Measurements from ENCODE around the gene LRPAP1. TPM values are rescaled to one million over a fixed set of nuclear protein-coding genes. Genes with fewer than 3 reads are reported as not detected.

LRPAP1 gene
- total RNA-seq, 1 experiment from 2014 or later: 90.8 TPM

- no peak overlapping the region for H3K27ac Mint-ChIP-seq
- CTCF ChIA-PET: interaction anchor here (0.8 to 4.3 kb wide), 9 partner anchors 13 to 160 kb away, joined by 3 to 46 read pairs (median 12); no protein-coding TSS in a partner anchor
- TF ChIP-seq, protein P1, sequence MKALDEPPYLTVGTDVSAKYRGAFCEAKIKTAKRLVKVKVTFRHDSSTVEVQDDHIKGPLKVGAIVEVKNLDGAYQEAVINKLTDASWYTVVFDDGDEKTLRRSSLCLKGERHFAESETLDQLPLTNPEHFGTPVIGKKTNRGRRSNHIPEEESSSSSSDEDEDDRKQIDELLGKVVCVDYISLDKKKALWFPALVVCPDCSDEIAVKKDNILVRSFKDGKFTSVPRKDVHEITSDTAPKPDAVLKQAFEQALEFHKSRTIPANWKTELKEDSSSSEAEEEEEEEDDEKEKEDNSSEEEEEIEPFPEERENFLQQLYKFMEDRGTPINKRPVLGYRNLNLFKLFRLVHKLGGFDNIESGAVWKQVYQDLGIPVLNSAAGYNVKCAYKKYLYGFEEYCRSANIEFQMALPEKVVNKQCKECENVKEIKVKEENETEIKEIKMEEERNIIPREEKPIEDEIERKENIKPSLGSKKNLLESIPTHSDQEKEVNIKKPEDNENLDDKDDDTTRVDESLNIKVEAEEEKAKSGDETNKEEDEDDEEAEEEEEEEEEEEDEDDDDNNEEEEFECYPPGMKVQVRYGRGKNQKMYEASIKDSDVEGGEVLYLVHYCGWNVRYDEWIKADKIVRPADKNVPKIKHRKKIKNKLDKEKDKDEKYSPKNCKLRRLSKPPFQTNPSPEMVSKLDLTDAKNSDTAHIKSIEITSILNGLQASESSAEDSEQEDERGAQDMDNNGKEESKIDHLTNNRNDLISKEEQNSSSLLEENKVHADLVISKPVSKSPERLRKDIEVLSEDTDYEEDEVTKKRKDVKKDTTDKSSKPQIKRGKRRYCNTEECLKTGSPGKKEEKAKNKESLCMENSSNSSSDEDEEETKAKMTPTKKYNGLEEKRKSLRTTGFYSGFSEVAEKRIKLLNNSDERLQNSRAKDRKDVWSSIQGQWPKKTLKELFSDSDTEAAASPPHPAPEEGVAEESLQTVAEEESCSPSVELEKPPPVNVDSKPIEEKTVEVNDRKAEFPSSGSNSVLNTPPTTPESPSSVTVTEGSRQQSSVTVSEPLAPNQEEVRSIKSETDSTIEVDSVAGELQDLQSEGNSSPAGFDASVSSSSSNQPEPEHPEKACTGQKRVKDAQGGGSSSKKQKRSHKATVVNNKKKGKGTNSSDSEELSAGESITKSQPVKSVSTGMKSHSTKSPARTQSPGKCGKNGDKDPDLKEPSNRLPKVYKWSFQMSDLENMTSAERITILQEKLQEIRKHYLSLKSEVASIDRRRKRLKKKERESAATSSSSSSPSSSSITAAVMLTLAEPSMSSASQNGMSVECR (CRISPR knock-in tag; IDR thresholded peaks at IDR 0.05; ENCODE audit: borderline replicate concordance): no peak
- TF ChIP-seq FOXP1 (CRISPR knock-in tag; IDR thresholded peaks at IDR 0.05; ENCODE audit: borderline replicate concordance) (no peak), GABPB1 (CRISPR knock-in tag; IDR thresholded peaks at IDR 0.05) (no peak), SOX15 (CRISPR knock-in tag; IDR thresholded peaks at IDR 0.05) (no peak), ZBTB21 (CRISPR knock-in tag; IDR thresholded peaks at IDR 0.05; ENCODE audit: borderline replicate concordance) (no peak), CREB1 (CRISPR knock-in tag; IDR thresholded peaks at IDR 0.05) (no peak), NFYB (CRISPR knock-in tag; conservative IDR thresholded peaks at IDR 0.05; ENCODE audit: low read depth) (no peak), ZNF232 (CRISPR knock-in tag; IDR thresholded peaks at IDR 0.05) (no peak), RELA (CRISPR knock-in tag; IDR thresholded peaks at IDR 0.05; ENCODE audit: borderline replicate concordance) (no peak), FOXP4 (CRISPR knock-in tag; IDR thresholded peaks at IDR 0.05) (no peak), RORB (CRISPR knock-in tag; IDR thresholded peaks at IDR 0.05) (no peak), ZNF396 (CRISPR knock-in tag; IDR thresholded peaks at IDR 0.05; ENCODE audit: borderline replicate concordance) (no peak), HMGA2 (CRISPR knock-in tag; IDR thresholded peaks at IDR 0.05) (no peak), ETV6 (CRISPR knock-in tag; IDR thresholded peaks at IDR 0.05) (no peak), ATF2 (CRISPR knock-in tag; IDR thresholded peaks at IDR 0.05; ENCODE audit: borderline replicate concordance, low read depth) (no peak), JAZF1 (CRISPR knock-in tag; IDR thresholded peaks at IDR 0.05) (no peak), IRF1 (CRISPR knock-in tag; IDR thresholded peaks at IDR 0.05) (no peak), PREB (CRISPR knock-in tag; IDR thresholded peaks at IDR 0.05; ENCODE audit: borderline replicate concordance) (no peak), AFF4 (CRISPR knock-in tag; IDR thresholded peaks at IDR 0.05; ENCODE audit: borderline replicate concordance) (no peak), HMGXB4 (CRISPR knock-in tag; IDR thresholded peaks at IDR 0.05) (no peak)
- ATAC-seq (no peak), DNase-seq (ENCODE audit: low spot score) (no peak)
- H3K4me1 Mint-ChIP-seq: peaks cover 16% of the 10 kb centered on the region
- H3K4me3 Mint-ChIP-seq: no peak overlapping the region
- H3K27me3 Mint-ChIP-seq (ENCODE audit: low read depth): peaks cover 72% of the 10 kb centered on the region
- POLR2A ChIA-PET: no interaction called here
- H3K36me3 Mint-ChIP-seq: no peaks in the 10 kb centered on the region
- no peaks in the 10 kb centered on the region for H3K9me3 Mint-ChIP-seq
Measured at GRCh38 chr4:3478446-3479357, 53.5 kb downstream of the LRPAP1 start.
